HAP-1 (cell line): ENCODE data around the gene CHRDL1.
"Not testable (repeated sequence)": the region's sequence is repeated elsewhere in the genome, so short reads cannot be mapped to it uniquely, and the experiment has no call there.

Experiments used
- DNase-seq, 2 experiments: peaks; one replicate each; pipeline ENCODE4 v3.0.0-alpha.2; 2016 to 2020; ENCODE audit warnings: low spot score in 2 of 2
- H3K27me3 ChIP-seq: fragments of 250-450 bp; sonication (Bioruptor Pico); 2 replicates; pipeline ENCODE4 v1.5.1; 2020; ENCODE audit warnings: low read depth, mild to moderate bottlenecking, moderate library complexity
- H3K36me3 ChIP-seq: fragments of 250-450 bp; sonication (Bioruptor Pico); replicated peaks from 2 replicates; pipeline ENCODE4 v1.5.1; 2020; ENCODE audit warnings: mild to moderate bottlenecking
- H3K4me1 ChIP-seq: fragments of 250-450 bp; sonication (Bioruptor Pico); 2 replicates; pipeline ENCODE4 v1.5.1; 2020; ENCODE audit warnings: mild to moderate bottlenecking
- H3K4me3 ChIP-seq: fragments of 250-450 bp; sonication (Bioruptor Pico); 2 replicates; pipeline ENCODE4 v1.5.1; 2020; ENCODE audit warnings: mild to moderate bottlenecking, moderate library complexity
- H3K9me3 ChIP-seq: fragments of 250-450 bp; sonication (Bioruptor Pico); 2 replicates; pipeline ENCODE4 v1.5.1; 2020; ENCODE audit warnings: mild to moderate bottlenecking, moderate library complexity
- in situ Hi-C: fragments of 300-500 bp; cut with MboI; formaldehyde crosslinking; loops from 3 replicates; pipeline ENCODE4 v1.14.3; 2020; ENCODE audit warnings: low sequenced_read_pairs, inconsistent platforms, mixed read lengths

The CHRDL1 gene

DNA sequence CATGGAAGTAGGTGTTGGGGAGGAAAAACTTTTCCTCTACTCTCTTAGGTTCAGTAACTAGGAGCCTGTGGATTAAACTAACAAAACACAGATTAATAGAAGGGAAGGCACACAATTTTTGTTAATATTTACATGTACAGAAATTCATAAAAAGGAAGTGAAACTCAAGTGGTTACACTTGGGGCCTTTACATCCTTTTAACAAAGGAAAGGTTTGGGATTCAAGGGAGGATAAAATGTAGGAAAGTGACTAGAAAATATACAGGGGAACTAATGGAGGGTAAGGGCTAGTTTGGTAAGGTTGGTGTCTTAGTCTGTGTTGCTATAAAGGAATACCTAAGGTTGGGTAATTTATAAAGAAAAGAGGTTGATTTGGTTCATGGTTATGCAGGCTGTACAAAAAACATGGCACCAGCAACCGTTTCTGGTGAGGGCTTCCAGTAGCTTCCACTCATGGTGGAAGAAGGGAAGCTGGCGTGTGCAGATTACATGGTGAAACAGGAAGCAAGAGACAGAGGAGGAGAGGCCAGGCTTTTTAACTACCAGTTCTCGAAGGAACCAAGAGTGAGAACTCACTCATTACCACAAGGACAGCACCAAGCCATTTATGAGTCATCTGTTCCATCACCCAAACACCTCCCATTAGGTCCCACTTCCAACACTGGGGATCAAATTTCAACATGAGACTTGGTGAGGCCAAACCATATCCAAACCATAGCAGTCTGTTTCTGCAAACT is 124.4 kb downstream of the CHRDL1 start:
- Histone ChIP-seq H3K9me3 (no peaks in the 10 kb centered on the region), H3K36me3 (no peaks in the 10 kb centered on the region), H3K4me1 (peaks cover 15% of the 10 kb centered on the region), H3K27me3 (no peaks in the 10 kb centered on the region), H3K4me3 (no peak overlapping the region)
- in situ Hi-C loops = loop anchor here (10.0 kb wide), 1 partner anchor 174 kb away; no protein-coding TSS in a partner anchor
- DNase-seq = no peak

- H3K9me3 ChIP-seq = no peaks in the 10 kb centered on the region
- H3K27me3 ChIP-seq = no peaks in the 10 kb centered on the region
- H3K4me1 ChIP-seq = peaks cover 9% of the 10 kb centered on the region
- no peaks in the 10 kb centered on the region for H3K36me3 ChIP-seq
- H3K4me3 ChIP-seq = no peak overlapping the region
- no peak for DNase-seq
- in situ Hi-C loops = no loop called here
These were observed 126.0 kb downstream of the CHRDL1 start for GRCh38 chrX:110669572-110669971.

DNA sequence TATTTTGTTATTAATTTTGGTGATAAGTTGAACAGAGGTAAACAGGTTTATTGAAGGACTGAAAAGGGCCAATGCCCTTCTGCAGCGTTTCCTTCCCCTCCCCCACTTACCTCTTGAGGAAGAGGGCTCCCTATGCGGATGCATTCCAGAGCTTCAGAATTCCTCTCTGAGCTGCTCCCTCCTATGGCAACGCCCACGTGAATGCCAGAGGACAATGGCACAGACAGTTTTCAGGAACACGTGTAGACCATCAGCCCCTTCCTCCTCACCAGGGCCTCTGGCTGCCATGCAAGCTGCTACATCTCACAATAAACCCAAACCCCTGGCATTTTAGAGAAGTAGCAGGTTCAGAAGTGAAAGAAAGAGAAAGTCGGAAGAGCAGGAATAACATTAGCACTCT is 127.9 kb downstream of the CHRDL1 start:
- Histone ChIP-seq H3K4me3 (no peak overlapping the region), H3K4me1 (peaks cover 9% of the 10 kb centered on the region), H3K36me3 (no peaks in the 10 kb centered on the region), H3K9me3 (no peaks in the 10 kb centered on the region), H3K27me3 (no peaks in the 10 kb centered on the region)
- peak; percentile 45 to 63 for DNase-seq
- in situ Hi-C loops = no loop called here

DNA sequence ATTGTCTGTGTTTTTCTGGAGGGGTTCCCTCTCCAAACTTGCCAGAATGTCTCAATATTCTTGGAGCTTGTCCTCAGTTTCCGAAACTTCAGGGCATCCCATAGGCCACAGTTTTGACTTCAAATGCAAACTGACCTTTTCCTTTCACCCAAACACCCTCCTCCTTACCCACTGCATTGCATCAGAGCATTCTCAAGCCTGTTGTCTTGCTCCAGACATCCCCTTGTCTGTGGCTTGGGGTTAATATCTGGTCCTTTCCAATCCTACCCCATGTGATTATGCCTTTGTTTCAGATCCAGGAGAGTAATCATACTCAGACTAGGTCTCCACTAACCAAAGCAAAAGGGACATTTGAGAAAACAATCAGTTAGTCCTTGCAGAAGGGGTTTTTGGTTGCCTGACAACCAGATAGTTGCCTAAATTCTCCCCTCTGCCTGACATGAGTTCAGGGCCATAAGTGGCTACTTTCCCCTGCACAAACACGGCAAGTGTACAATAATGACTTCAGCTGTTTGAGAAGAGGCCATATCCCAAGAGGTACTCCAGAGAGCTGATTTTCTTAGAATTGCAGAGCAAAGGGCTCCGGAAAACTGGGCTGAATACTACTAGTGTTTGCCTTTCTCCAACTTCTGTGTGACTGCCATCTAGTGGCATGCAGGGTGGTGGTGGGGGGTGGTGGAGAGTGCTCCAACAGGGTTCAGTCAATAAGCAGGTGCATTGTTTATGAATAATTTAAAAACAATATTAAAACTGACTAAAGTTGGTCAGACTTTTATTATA is 130.2 kb downstream of the CHRDL1 start:
- in situ Hi-C loops = no loop called here
- DNase-seq = peak; percentile 52 to 80

GRCh38 chrX:110657073-110657472 is 138.5 kb downstream of the CHRDL1 start:
- H3K36me3 ChIP-seq = no peaks in the 10 kb centered on the region
- H3K4me1 ChIP-seq = no peaks in the 10 kb centered on the region
- in situ Hi-C loops = no loop called here
- no peaks in the 10 kb centered on the region for H3K27me3 ChIP-seq
- H3K4me3 ChIP-seq = no peak overlapping the region
- no peak for DNase-seq
- no peaks in the 10 kb centered on the region for H3K9me3 ChIP-seq

More for the DNA sequence above, 130.2 kb downstream of the CHRDL1 start:
- Histone ChIP-seq H3K27me3 (no peaks in the 10 kb centered on the region), H3K4me1 (peaks cover 9% of the 10 kb centered on the region), H3K36me3 (no peaks in the 10 kb centered on the region), H3K9me3 (no peaks in the 10 kb centered on the region), H3K4me3 (no peak overlapping the region)

DNA sequence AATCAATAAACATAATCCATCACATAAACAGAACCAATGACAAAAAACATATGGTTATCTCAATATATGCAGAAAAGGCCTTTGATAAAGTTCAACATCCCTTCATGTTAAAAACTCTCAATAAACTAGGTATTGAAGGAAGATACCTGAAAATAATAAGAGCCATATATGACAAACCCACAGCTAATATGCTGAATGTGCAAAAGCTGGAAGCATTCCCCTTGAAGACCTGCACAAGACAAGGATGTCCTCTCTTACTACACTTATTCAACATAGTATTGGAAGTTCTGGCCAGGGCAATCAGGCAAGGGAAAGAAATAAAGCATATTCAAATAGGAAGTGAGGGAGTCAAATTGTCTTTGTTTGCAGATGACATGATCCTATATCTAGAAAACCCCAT is 141.3 kb downstream of the CHRDL1 start:
- H3K36me3 ChIP-seq, H3K27me3 ChIP-seq, H3K9me3 ChIP-seq, H3K4me1 ChIP-seq, H3K4me3 ChIP-seq, DNase-seq, in situ Hi-C loops: not testable (repeated sequence)

DNA sequence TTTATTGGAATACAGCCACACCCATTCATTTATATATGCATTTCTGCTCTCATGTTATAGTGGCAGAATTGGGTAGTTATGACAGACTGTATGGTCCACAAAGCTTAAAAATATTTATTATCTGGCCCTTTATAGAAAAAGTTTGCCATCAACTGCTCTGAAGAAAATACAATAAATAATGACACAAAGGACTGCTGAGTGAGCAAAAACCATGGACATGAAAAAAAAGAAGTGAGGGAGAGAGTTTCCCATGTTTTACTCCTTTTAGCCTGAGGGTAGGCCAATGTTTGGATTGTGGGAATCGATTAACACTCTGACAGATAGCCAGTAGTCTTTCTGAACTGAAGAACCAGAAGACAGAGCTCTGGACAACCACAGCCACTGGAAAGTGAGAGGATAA is 149.2 kb downstream of the CHRDL1 start:
- in situ Hi-C loops = no loop called here
- H3K4me1 ChIP-seq = no peaks in the 10 kb centered on the region
- no peak for DNase-seq
- H3K27me3 ChIP-seq = no peaks in the 10 kb centered on the region
- H3K4me3 ChIP-seq = no peak overlapping the region
- no peaks in the 10 kb centered on the region for H3K9me3 ChIP-seq
- no peaks in the 10 kb centered on the region for H3K36me3 ChIP-seq
